ENCODE results near the gene TXN. TPM values are rescaled to one million over a fixed set of nuclear protein-coding genes. Genes with fewer than 3 reads are reported as not detected.

Gene TXN
- total and polyA plus RNA-seq, 4 donors: 61.4 to 742 (median 326) TPM

- WGBS, 2 donors: 93 to 100% methylated on average over 1 of the region's 1 CpG
- Histone ChIP-seq H3K4me1 (ENCODE audit: control insufficient read depth in 5 of 5, insufficient read depth in 5 of 5, low read length in 5 of 5) (no peaks in the 10 kb centered on the region), H3K4me3 (no peak overlapping the region), H3K27me3 (ENCODE audit: control insufficient read depth in 3 of 3, insufficient read depth in 3 of 3, low read length in 2 of 3) (no peaks in the 10 kb centered on the region), H3K27ac (ENCODE audit: low read depth in 1 of 2, low read length in 1 of 2) (no peak overlapping the region), H3K9me3 (ENCODE audit: control insufficient read depth in 4 of 4, insufficient read depth in 3 of 4, low read length in 3 of 4) (no peaks in the 10 kb centered on the region), H3K36me3 (ENCODE audit: control insufficient read depth in 4 of 4, insufficient read depth in 4 of 4, low read length in 4 of 4) (no peaks in the 10 kb centered on the region), H3K9ac (ENCODE audit: insufficient read depth in 1 of 2, low read length in 2 of 2) (no peak overlapping the region)
- ATAC-seq (ENCODE audit: insufficient read depth, low FRiP score) (no peak), DNase-seq (no peak)
- TF ChIP-seq CTCF (IDR thresholded peaks at IDR 0.05; ENCODE audit: control extremely low read depth, extremely low read depth): no peak
Observed at GRCh38 chr9:110293248-110293647, 36.9 kb upstream of the TXN start.

- TF ChIP-seq CTCF (IDR thresholded peaks at IDR 0.05; ENCODE audit: control extremely low read depth, extremely low read depth): no peak
- Histone ChIP-seq H3K36me3 (ENCODE audit: control insufficient read depth in 4 of 4, insufficient read depth in 4 of 4, low read length in 4 of 4) (no peaks in the 10 kb centered on the region), H3K4me3 (no peak overlapping the region), H3K4me1 (ENCODE audit: control insufficient read depth in 5 of 5, insufficient read depth in 5 of 5, low read length in 5 of 5) (no peaks in the 10 kb centered on the region), H3K9me3 (ENCODE audit: control insufficient read depth in 4 of 4, insufficient read depth in 3 of 4, low read length in 3 of 4) (no peaks in the 10 kb centered on the region), H3K27ac (ENCODE audit: low read depth in 1 of 2, low read length in 1 of 2) (no peak overlapping the region), H3K27me3 (ENCODE audit: control insufficient read depth in 3 of 3, insufficient read depth in 3 of 3, low read length in 2 of 3) (no peaks in the 10 kb centered on the region), H3K9ac (ENCODE audit: insufficient read depth in 1 of 2, low read length in 2 of 2) (no peak overlapping the region)
- ATAC-seq (ENCODE audit: insufficient read depth, low FRiP score): no peak
- whole genome bisulfite sequencing, 2 donors: 90 to 92% methylated on average over 28 of the region's 28 CpGs
- no peak for DNase-seq
Observed at GRCh38 chr9:110291921-110292557, 35.7 kb upstream of the TXN start.

- WGBS, 2 donors: 79 to 84% methylated on average over 1 of the region's 1 CpG
- DNase-seq (no peak), ATAC-seq (ENCODE audit: insufficient read depth, low FRiP score) (no peak)
- Histone ChIP-seq H3K36me3 (ENCODE audit: control insufficient read depth in 4 of 4, insufficient read depth in 4 of 4, low read length in 4 of 4) (no peaks in the 10 kb centered on the region), H3K4me3 (no peak overlapping the region), H3K4me1 (ENCODE audit: control insufficient read depth in 5 of 5, insufficient read depth in 5 of 5, low read length in 5 of 5) (no peaks in the 10 kb centered on the region), H3K9ac (ENCODE audit: insufficient read depth in 1 of 2, low read length in 2 of 2) (no peak overlapping the region), H3K9me3 (ENCODE audit: control insufficient read depth in 4 of 4, insufficient read depth in 3 of 4, low read length in 3 of 4) (no peaks in the 10 kb centered on the region), H3K27me3 (ENCODE audit: control insufficient read depth in 3 of 3, insufficient read depth in 3 of 3, low read length in 2 of 3) (no peaks in the 10 kb centered on the region), H3K27ac (ENCODE audit: low read depth in 1 of 2, low read length in 1 of 2) (no peak overlapping the region)
- TF ChIP-seq CTCF (IDR thresholded peaks at IDR 0.05; ENCODE audit: control extremely low read depth, extremely low read depth): no peak
Observed at GRCh38 chr9:110290001-110290400, 33.7 kb upstream of the TXN start.

GRCh38 chr9:110288503-110288902 is 32.2 kb upstream of the TXN start:
- 76 to 85% methylated on average over 4 of the region's 4 CpGs for WGBS, 2 donors
- H3K9me3 ChIP-seq (ENCODE audit: control insufficient read depth in 4 of 4, insufficient read depth in 3 of 4, low read length in 3 of 4): no peaks in the 10 kb centered on the region
- no peak overlapping the region for H3K27ac ChIP-seq (ENCODE audit: low read depth in 1 of 2, low read length in 1 of 2)
- H3K9ac ChIP-seq (ENCODE audit: insufficient read depth in 1 of 2, low read length in 2 of 2): no peak overlapping the region
- H3K4me1 ChIP-seq (ENCODE audit: control insufficient read depth in 5 of 5, insufficient read depth in 5 of 5, low read length in 5 of 5): no peaks in the 10 kb centered on the region
- H3K4me3 ChIP-seq: no peak overlapping the region
- ATAC-seq (ENCODE audit: insufficient read depth, low FRiP score) (no peak), DNase-seq (no peak)
- no peak for TF ChIP-seq CTCF (IDR thresholded peaks at IDR 0.05; ENCODE audit: control extremely low read depth, extremely low read depth)
- no peaks in the 10 kb centered on the region for H3K36me3 ChIP-seq (ENCODE audit: control insufficient read depth in 4 of 4, insufficient read depth in 4 of 4, low read length in 4 of 4)
- no peaks in the 10 kb centered on the region for H3K27me3 ChIP-seq (ENCODE audit: control insufficient read depth in 3 of 3, insufficient read depth in 3 of 3, low read length in 2 of 3)

All from lung (tissue), 12 donors.